HG03095 (cell line): Measurements from ENCODE around the gene TOP2B.

ENCODE experiments used
- ATAC-seq: cut with Tn5 transposase; IDR thresholded peaks from one replicate; pipeline ENCODE4 v1.9.1; 2021; ENCODE audit warnings: moderate library complexity; ENCODE audit not compliant: unreplicated experiment

The TOP2B gene

GRCh38 chr3:25566358-25566920, 98.3 kb downstream of the TOP2B start:
- ATAC-seq = no peak

GRCh38 chr3:25565807-25566206, 98.9 kb downstream of the TOP2B start:
- no peak for ATAC-seq

GRCh38 chr3:25564075-25564474, 100.6 kb downstream of the TOP2B start:
- no peak for ATAC-seq

- ATAC-seq = no peak
Observed at GRCh38 chr3:25563601-25564000, 101.1 kb downstream of the TOP2B start.

GRCh38 chr3:25558796-25559195, 105.9 kb downstream of the TOP2B start:
- ATAC-seq = no peak

GRCh38 chr3:25558121-25558520, 106.6 kb downstream of the TOP2B start:
- ATAC-seq = no peak

- ATAC-seq = no peak
Observed at GRCh38 chr3:25557694-25558093, 107.0 kb downstream of the TOP2B start.

GRCh38 chr3:25556447-25556846, 108.3 kb downstream of the TOP2B start:
- ATAC-seq = no peak

- no peak for ATAC-seq
Observed at GRCh38 chr3:25555695-25556437, 108.8 kb downstream of the TOP2B start.

- no peak for ATAC-seq
Observed at GRCh38 chr3:25554376-25554775, 110.3 kb downstream of the TOP2B start.

GRCh38 chr3:25552251-25552650, 112.5 kb downstream of the TOP2B start:
- no peak for ATAC-seq

GRCh38 chr3:25548836-25549235, 115.9 kb downstream of the TOP2B start:
- no peak for ATAC-seq

GRCh38 chr3:25547943-25548674, 116.6 kb downstream of the TOP2B start:
- no peak for ATAC-seq
